GM19468 (cell line): ENCODE data around the gene PRKCA.

Source experiments
- ATAC-seq: cut with Tn5 transposase; IDR thresholded peaks from one replicate; pipeline ENCODE4 v1.9.1; 2021; ENCODE audit warnings: mild to moderate bottlenecking, moderate library complexity, moderate number of reproducible peaks; ENCODE audit not compliant: unreplicated experiment; ENCODE audit errors: extremely low read depth

PRKCA gene

DNA sequence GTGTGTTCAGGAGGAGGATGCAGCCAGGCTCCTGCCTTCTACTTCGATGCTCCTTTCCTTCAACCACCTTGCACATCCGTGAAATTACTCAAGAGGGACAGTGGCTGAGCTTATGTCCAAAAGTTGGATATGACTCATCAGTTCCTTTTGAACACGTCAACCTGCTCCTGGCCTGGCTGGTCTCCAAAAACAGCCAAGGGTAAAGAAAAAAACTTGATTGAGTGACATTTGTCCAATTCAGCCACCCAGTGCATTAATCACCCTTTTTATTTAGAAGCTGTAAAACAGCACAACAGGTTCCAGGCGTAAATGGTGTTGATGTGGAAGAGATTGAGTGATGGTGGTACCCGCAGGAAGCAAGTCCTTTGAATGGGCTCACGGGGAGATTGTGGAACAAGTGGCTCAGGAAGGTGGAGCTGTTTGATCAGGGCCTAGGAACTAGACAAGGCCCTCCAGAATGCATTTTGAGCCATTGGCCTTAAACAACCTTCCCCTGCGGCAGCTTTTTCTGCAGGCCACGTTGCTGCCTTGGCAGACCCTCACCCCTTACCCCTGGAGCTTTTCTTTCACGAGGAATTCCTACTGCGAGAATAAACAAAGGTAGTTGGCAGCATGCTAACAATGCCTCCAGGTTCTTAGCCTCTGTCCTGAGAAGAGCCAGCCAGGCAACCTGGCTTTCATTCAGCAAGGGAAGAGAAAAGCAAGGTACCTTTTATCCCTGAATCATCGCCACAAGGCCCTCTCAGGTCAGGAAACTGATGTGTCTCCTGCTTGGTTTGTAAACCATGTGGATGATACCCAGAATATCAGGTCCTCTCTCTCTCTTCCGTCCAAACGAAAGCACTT lies 359.2 kb downstream of the PRKCA start:
- no peak for ATAC-seq

DNA sequence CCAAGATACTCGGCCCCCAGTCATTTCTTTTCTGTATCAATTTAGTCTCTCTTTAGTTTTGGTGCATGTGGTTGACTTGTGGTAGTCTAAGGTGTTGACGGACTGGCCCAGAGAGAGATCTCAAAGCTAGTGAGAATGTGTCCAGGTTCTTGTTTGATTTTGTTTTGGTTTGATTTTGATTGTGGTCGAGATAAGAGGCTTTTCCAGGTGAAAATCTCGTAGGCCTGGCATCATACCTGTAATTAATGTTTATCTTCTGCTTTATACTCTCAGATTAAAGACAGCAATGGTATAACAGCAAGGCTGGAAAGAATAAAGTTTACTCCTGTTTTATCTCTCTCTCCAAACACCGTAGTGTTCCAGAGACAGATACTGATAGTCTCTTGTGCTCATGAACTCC lies 360.1 kb downstream of the PRKCA start:
- ATAC-seq: no peak

DNA sequence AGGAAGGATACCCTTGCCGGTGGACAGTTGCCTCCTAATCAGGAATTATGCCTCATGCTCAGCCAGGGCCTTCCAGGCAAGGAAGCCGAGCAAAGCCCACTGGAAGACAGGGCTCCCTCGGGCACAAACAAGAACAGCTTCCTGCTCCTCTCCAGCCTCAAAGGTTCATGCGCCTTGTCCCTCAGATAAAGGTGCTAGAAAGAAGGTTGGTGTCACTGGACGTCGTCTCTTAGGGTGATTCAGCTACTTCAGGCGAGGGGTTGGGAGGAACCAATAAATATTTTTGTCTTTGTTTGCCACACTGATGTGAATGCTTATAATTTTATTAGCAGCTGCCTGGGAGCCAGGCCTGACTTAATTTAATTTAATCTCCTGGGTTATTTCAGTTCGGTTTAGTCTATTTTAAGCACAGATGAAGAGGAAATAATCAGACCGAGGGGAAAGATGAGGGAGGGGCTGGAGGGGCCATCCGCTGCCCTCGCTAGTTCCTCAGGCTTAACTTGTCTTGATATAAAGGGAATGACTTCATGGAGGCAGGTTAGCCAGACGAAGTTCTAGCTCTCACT lies 360.7 kb downstream of the PRKCA start:
- ATAC-seq: no peak

DNA sequence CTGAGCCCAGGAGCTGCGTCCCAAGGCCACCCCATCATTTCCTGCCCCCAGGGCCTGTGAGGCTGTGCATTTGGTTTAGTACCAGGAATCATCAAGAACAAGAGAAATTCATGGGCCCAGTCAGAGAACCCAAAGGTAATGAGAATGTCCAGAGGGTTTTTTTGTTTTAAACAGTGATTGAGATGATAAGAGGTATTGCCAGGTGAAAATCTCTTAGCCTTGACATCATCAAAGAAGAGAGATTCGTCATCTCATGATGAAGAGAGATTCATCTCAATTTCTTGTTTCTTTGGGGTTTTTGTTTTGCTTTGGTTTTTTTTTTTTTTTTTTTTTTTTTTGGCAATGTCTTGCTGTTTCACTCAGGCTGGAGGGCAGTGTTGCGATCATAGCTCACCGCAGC lies 361.9 kb downstream of the PRKCA start:
- no peak for ATAC-seq

DNA sequence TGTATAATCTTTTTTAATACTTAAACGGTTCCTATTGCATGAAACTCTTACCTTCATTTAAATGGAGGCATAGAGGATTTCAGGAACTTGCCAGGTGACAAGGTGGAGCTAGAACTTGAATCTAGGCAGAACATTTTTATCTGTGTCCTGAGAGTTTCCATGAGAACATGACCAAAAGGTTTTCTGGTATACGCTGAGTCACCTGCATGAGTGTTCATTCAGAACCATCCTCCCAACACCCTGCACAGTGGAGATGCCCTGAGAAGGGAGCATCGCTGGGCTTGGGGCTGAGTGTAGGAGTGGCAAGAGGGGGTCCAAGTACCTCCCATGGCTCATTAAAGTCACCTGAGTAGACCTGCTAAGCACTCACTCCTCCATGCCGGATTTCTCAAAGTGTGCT lies 362.8 kb downstream of the PRKCA start:
- ATAC-seq: no peak

DNA sequence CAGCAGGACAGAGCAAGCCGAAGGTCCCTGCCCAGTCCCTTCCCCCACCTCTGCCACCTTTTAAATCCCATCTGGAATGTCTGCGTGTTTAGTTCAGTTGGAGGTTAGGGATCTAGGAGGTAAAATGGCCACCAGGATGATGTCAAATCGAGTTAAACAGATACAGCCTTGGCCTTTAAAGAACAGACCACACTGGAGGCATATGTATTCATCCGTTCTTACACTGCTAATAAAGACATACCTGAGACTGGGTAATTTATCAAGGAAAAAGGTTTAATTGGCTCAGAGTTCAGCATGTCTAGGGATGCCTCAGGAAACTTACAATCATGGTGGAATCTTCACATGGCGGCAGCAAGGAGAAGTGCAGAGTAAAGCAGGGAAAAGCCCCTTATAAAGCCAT lies 364.7 kb downstream of the PRKCA start:
- ATAC-seq: no peak

DNA sequence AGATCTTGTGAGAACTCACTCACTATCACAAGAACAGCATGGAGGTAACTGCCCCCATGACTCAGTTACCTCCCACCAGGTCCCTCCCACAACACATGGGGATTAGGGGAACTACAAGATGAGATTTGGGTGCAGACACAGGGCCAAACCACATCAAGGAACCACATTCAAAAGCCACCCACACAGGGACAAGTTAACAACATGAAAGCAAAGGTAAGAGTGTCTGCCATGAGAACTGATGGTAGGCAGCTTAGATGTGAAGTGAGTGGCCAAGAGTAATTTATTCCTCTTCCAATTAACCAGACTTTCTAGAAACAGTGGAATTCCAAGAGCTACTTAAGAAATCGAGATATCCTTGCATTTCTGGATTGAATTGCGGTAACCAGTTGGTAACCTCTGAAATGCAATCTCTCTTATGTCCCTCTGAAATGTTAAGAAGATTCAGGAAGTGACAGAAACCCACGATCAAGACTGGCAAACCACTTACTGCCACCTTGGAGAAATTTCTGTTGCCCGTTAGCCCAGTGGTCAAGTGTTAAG lies 365.1 kb downstream of the PRKCA start:
- no peak for ATAC-seq

DNA sequence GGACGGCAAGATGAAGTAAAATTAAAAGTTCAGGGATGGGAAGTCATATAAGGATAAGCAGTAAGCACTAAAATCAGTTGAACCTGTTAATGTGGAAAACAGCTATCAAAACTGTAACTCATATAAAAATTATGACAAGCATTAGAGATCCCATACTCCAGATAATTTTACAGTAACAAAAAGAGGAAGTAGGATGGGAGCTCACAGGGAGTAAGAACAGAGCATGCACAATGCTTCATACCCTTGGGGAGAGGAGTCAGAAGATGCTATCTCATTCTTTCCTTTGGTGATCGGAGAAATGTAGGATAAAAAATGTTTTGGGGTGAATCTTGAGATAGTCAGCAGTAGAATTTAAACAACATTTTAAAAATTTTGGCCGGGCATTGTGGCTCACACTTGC lies 367.8 kb downstream of the PRKCA start:
- ATAC-seq: no peak

DNA sequence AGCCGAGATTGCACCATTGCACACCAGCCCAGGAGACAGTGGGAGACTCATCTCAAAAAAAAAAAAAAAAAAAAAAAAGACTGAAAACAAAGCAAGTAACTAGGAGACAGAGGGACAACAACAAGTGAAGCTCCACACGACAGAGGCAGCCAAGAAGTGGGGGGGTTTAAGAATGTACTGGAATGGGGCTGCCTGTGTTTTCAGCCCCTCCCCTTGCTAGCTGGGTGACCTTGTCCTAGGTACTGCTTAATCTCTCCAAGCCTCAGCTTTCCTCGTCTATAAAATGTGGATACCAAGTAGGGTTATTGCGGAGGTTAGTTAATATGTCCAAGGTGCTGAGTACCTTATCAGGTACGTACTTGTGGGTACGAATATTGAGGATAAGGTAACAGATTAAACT lies 368.7 kb downstream of the PRKCA start:
- no peak for ATAC-seq

DNA sequence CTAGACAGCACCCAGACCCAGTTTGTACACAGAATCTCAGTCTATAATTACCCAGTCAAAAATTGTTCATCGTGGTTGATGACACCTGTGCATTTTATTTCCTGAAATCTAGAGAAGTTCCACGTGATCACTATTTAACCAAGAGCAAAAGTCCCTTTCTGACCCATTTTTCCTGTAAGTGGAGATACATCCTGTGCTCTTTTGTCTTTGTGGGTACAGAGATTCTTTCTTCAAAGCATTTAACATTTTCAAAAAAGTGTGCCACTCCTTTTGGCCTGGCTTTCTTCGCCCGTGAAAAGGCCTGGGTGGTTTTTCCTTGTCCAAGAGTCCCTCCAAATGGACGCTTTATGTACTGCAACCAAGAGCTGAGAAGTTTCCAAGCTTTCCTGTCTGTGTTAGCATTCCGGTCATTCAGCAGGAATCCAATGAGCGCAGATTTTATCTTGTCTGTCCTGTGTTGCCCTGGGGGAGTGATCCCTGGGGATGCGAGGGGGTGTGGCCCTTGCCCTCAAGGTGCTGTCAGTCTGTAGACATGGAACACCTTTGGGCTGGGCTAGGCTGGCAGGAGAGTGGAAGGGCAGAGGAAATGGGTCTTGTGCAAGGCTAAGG lies 371.4 kb downstream of the PRKCA start:
- no peak for ATAC-seq

DNA sequence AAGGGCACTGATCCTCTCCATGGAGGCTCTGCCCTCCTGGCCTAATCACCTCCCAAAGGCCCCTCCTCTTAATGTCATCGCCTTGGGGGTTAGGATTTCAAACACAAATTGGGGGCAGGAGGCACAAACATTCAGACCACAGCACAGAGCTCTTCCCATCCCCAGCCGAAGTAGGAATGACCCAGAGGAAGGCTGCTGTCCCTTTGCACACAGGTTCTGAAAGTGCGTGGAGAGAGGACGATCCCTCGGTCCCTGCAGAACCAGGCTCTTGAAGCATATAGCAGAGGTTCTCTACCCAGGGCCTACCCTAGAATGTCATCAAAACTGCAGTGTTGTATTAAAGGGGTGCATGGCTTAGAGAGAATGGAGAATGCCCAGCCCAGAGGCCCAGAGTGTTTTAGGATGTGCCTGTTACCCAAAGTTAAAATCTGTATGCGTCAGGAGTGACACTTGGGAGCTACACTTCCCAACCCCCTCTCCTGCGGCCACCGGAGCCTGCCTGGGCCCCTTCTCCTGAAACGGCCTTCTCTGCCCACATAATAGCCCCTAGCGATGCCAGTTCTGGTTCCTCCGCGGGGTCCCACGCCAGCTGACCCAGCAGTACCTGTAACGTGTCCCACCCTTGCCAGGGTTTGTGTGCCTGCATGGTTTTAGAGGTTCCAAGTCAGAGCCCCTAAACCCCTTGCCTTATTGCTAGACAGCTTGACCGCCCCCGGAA lies 373.0 kb downstream of the PRKCA start:
- ATAC-seq: no peak

DNA sequence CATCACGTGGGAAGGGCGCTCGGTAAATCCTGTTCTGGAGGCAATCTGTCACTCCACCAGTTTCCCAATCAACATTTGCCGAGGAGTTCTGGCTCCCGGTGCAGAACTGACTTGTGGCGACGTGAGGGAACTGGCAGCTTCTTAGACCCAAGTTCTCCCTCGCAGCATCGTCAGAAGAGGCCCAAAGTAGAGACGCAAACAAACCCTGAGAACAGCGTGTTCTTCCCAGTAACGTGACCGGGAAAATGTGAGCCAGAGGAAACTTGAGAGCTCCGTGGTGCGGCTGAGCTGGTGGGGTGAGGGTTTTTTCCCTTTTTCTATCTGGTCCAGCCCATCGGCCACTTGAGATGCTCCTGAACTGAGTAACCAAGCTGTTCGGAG lies 373.6 kb downstream of the PRKCA start:
- no peak for ATAC-seq

DNA sequence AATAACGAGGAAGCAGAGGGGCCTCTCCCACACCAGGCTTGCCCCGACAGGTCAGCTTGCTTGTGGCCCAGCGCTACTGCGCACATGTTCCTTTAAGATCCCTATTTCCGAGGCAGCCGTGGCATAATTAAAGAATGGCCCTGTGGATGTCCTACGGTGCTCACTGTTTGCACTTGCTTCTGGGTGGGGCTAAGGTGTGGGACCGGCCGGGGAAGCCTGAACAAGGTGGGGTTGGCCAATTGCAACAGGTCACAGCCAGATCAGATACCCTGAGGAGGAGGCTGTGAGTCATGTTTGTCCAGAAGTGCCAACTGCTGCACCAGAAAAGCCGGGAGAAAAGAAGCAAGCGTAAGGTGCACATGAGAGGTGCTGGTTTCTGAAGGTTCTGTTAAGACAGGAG lies 374.0 kb downstream of the PRKCA start:
- no peak for ATAC-seq

DNA sequence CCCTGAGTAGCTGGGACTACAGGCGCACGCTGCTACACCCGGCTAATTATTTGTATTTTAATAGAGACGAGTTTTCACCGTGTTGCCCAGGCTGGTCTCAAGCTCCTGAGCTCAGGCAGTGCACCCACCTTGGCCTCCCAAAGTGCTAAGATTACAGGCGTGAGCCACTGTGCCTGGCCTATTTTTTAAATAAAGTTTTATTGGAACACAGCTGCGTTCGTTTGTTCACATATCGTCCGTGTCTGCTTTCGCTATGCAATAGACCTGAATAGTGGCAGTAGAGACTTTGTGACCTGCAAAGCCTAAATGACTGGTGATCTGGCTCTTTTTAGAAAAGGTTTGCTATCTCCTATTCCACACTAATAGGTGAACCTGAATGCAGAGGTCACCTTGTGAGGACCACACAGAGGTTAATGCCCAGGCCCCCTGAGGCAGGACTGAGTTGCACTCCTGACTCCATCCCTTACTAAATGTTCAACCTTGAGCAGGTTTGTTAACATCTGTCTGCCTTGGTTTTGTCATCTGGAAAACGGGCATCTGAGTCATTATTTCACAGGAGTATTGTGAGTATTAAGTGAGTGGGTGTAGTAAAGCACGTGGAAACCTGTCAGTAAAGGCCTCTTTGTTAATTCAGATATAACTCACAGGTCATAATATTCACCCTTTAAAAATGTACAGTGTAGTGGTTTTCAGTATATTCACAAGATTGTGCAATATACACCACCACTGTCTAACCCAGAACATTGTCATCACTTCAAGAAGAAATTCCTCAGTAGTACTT lies 375.0 kb downstream of the PRKCA start:
- no peak for ATAC-seq

DNA sequence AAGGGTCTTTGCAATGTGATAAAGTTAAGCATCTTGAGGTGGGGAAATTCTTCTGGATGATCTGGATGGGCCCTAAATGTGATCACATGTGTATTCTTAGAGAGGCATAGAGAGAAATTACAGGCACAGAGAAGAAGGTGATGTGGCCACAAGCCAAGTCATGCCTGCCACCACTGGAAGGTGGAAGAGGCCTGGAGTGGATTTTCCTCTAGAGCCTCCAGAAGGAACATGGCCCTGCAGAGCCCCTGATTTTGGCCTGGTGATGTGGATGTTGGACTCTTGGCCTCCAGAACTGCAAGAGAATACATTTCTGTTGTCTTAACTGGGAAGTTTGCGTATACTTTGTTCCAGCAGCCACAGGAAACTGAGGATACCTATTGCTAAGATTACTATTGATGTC lies 375.6 kb downstream of the PRKCA start:
- ATAC-seq: no peak

DNA sequence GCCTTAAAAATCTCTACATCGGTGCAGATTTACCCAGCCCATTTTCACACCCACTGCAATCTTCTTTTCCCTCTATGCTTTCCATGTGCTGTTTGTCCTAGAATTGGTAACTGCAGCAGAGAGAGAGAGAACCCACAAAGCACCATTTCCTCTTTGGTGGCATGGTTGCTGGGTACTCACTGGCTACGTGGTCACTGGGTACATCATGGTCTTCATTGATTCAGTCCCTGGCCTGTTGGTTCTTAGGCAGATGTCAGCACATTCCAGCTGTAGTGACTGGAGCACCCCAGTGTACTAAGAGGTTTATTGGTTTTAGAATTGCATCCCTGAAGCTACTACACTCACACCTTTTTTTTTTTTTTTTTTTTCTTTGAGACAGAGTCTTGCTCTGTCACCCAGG lies 376.4 kb downstream of the PRKCA start:
- no peak for ATAC-seq

DNA sequence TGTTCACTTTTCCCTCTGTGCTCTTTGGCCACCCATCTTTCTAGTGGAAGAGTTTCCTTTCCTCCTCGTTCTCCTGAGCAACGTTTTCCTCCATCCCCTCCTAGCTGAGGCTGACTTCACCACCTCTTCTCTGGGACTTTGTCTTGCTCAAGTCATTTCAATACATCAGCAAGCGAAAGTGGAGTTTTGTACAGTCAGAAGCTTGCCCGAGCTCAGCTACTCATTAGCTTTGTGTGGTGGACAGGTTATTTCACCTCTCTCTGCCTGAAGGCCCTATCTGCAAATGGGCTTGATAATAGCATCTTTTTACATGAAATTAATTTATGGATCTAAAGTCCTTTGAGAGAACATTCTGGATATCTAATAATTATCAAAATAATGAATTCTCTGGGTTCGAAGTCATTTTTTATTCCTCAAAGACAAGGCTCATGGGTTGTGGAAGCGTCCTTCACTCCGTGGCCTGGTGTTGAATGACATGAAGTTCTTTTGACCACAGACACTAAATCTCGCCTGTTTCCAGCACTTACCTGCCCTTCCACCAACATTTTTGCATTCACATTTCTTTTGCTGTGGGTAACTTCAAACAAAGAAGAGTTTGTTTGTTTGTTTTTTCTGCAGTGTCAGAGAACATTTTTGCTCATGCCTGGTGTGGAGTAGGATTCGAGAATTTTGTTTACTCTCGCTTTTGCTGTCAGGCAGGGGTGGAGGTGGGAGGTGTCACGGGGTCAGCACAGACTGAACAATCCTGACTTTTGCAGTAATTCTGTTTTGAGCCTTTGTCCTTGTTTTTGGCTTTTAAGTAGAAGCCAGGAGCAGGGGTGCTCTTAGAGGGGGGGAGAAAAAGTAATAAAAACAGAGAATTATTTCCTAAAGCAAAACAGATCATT lies 377.5 kb downstream of the PRKCA start:
- ATAC-seq: no peak

DNA sequence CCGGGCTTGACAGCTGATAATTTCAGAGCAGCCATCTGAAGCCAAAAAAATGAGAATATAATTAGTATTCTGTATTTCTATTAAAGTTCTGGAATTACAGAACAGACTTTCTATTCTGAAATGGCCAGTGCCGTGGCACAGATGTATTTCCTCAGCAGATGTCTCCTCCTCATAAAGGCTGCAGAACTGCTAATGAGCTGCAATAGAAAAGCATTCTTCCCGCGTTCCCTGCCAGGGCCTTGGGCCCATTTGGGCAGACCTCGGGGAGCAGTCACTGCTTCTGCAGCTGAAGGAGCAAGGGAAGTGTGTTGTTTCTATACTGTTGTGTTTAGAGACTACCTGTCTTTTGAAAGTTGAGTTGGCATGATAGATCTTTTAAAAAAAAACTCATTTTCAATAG lies 379.9 kb downstream of the PRKCA start:
- ATAC-seq: no peak

DNA sequence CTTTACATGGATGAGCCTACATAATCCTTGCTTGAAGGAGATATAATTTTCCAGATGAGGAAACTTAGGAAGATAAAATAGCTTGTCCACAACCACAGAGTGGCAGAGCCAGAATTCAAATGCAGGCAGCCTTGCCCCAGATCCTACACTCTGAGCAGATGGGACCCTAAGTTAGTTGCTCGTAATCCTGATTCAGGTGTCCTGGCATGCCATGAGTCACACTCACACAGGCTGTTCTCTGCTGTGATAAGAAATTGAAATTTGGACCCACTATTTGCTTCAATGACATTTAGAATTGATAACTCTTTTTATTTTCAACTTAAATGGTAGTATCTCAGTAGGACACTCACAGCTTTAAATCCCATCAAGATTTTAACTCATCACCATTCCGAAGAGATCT lies 381.8 kb downstream of the PRKCA start:
- ATAC-seq: no peak
